ENCODE data around the gene DMBT1. TPM values are rescaled to one million over a fixed set of nuclear protein-coding genes. Genes with fewer than 3 reads are reported as not detected.

The DMBT1 gene
- total RNA-seq, 1 donor from 2014 or later = 0.13 TPM

GRCh38 chr10:122587098-122587760 is 26.7 kb downstream of the DMBT1 start:
- TF ChIP-seq CTCF (IDR thresholded peaks at IDR 0.05; ENCODE audit: insufficient read depth, low read length, poor library complexity, severe bottlenecking) = no peak
- H3K36me3 ChIP-seq (ENCODE audit: control insufficient read depth, insufficient read depth, low read length) = no peaks in the 10 kb centered on the region
- DNase-seq (ENCODE audit: low read depth) = no peak
- no peak overlapping the region for H3K4me3 ChIP-seq (ENCODE audit: low read depth, low read length)
- peaks cover 4% of the 10 kb centered on the region for H3K27me3 ChIP-seq (ENCODE audit: control insufficient read depth, insufficient read depth, low read length)

- no peak overlapping the region for H3K4me3 ChIP-seq (ENCODE audit: low read depth, low read length)
- peaks cover 4% of the 10 kb centered on the region for H3K27me3 ChIP-seq (ENCODE audit: control insufficient read depth, insufficient read depth, low read length)
- no peaks in the 10 kb centered on the region for H3K36me3 ChIP-seq (ENCODE audit: control insufficient read depth, insufficient read depth, low read length)
- no peak for DNase-seq (ENCODE audit: low read depth)
- TF ChIP-seq CTCF (IDR thresholded peaks at IDR 0.05; ENCODE audit: insufficient read depth, low read length, poor library complexity, severe bottlenecking) = no peak
These were observed 27.8 kb downstream of the DMBT1 start for GRCh38 chr10:122588381-122588780.

GRCh38 chr10:122590153-122590552 is 29.6 kb downstream of the DMBT1 start:
- no peak overlapping the region for H3K4me3 ChIP-seq (ENCODE audit: low read depth, low read length)
- no peak for TF ChIP-seq CTCF (IDR thresholded peaks at IDR 0.05; ENCODE audit: insufficient read depth, low read length, poor library complexity, severe bottlenecking)
- DNase-seq (ENCODE audit: low read depth) = no peak
- peaks cover 4% of the 10 kb centered on the region for H3K27me3 ChIP-seq (ENCODE audit: control insufficient read depth, insufficient read depth, low read length)
- H3K36me3 ChIP-seq (ENCODE audit: control insufficient read depth, insufficient read depth, low read length) = no peaks in the 10 kb centered on the region

GRCh38 chr10:122591736-122592135 is 31.2 kb downstream of the DMBT1 start:
- DNase-seq (ENCODE audit: low read depth) = no peak
- H3K36me3 ChIP-seq (ENCODE audit: control insufficient read depth, insufficient read depth, low read length) = no peaks in the 10 kb centered on the region
- TF ChIP-seq CTCF (IDR thresholded peaks at IDR 0.05; ENCODE audit: insufficient read depth, low read length, poor library complexity, severe bottlenecking) = no peak
- H3K27me3 ChIP-seq (ENCODE audit: control insufficient read depth, insufficient read depth, low read length) = peaks cover 4% of the 10 kb centered on the region
- no peak overlapping the region for H3K4me3 ChIP-seq (ENCODE audit: low read depth, low read length)

DNA sequence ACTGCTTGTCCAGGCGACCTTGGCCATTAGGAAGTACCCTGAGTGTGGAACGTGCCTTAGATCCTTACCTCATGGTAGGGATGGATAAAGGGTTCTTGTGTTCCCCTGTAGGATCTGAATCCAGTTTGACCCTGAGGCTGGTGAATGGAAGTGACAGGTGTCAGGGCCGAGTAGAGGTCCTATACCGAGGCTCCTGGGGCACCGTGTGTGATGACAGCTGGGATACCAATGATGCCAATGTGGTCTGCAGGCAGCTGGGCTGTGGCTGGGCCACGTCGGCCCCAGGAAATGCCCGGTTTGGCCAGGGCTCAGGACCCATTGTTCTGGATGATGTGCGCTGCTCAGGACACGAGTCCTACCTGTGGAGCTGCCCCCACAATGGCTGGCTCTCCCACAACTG is 31.6 kb downstream of the DMBT1 start:
- Histone ChIP-seq H3K27me3 (ENCODE audit: control insufficient read depth, insufficient read depth, low read length) (peaks cover 4% of the 10 kb centered on the region), H3K36me3 (ENCODE audit: control insufficient read depth, insufficient read depth, low read length) (no peaks in the 10 kb centered on the region), H3K4me3 (ENCODE audit: low read depth, low read length) (no peak overlapping the region)
- DNase-seq (ENCODE audit: low read depth) = no peak
- no peak for TF ChIP-seq CTCF (IDR thresholded peaks at IDR 0.05; ENCODE audit: insufficient read depth, low read length, poor library complexity, severe bottlenecking)
